Stimulated activated CD4-positive, alpha-beta T cell treated with anti-CD3 and anti-CD28 coated beads, TNF-alpha, amount 100 ng/mL, for 1 hour (primary cell): Measurements from ENCODE around the gene ATOH7.
"Not testable (repeated sequence)": the region's sequence is repeated elsewhere in the genome, so short reads cannot be mapped to it uniquely, and the experiment has no call there.

Experiments used
- DNase-seq, 3 donors: peaks; one replicate each; pipeline ENCODE4 v3.0.0-alpha.2; 2020; ENCODE audit warnings: low read depth in 3 of 3, low spot score in 1 of 3

ATOH7 gene

DNA sequence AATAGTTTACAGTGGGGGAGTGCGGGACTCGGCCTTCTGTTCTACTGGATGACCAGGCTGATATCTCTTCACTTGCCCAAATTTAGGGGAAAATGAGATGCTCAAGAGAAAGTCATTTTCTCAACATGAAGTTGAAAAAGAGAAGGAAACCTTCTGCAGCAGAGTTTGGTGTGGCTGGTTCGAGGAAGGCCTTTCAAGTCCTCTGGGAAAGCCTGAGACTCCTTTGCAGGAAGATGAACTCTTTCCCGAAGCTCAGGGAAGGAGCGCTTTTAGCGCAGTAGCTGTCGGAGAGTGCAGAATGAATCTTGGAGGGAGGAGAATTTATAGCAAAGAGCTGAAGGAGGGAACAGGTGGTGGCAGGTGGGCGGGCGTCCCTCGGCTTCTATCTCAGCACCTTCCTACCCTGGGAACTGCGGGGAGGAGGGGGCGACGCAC is at the start of gene ATOH7:
Gene ATOH7 (minus strand): TSS at position 297 of the 435 bp plus-strand sequence. CDS start 436 bp downstream, outside the sequence.
- DNase-seq = no peak

DNA sequence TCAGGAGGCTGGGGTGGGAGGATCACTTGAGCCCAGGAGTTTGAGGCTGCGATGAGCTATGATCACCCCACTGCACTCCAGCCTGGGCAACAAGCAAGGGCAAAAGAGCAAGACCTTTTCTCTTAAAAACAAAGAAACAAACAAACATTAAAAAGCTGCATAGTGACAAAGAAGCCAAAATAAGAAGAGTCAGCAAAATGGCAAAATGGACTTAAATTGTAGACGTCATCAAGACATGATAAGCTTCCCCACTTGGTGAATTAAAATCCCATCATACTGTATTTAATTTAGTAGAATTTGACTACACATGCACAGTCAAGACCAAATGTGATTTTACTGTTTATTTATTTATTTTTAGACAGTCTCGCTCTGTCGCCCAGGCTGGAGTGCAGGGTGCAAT is 48.8 kb upstream of the ATOH7 start:
- DNase-seq = no peak

DNA sequence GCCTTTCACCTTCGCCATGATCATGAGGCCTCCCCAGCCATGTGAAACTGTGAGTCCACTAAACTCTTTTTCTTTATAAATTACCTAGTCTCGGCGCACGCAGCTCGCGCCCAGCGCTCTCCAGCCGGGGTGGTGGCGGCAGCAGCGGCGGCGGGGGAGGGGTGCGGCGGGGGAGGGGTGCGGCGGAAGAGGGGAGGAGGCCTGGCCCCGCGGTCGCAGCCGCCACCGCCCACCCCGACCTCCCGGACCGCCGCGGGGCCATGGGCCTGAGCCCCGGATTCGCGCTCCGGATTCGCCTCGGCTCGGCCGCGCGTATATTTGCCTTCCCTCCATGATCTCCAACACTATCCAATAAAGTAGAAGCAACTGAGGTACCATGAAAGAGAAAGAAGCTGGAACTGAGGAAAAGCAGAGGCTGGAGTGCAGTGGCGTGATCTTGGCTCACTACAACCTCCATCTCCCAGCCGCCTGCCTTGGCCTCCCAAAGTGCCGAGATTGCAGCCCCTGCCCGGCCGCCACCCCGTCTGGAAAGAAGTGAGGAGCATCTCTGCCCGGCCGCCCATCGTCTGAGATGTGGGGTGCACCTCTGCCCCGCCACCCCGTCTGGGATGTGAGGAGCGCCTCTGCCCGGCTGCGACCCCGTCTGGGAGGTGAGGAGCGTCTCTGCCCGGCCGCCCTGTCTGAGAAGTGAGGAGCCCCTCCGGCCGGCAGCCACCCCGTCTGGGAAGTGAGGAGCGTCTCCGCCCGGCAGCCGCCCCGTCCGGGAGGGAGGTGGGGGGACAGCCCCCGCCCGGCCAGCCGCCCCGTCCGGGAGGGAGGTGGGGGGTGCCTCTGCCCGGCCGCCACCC is 47.2 kb upstream of the ATOH7 start:
- DNase-seq = not testable (repeated sequence)

DNA sequence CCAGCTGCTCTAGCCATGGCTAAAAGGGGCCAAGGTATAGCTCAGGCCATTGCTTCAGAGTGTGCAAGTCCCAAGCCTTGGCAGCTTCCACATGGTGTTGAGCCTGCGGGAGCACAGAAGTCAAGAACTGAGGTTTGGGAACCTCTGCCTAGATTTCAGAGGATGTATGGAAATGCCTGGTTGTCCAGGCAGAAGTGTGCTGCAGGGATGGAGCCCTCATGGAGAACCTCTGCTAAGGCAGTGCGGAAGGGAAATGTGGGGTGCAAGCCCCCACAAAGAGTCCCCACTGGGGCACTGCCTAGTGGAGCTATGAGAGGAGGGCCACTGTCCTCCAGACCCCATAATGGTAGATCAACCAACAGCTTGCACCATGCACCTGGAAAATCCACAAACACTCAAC is 45.9 kb upstream of the ATOH7 start:
- not testable (repeated sequence) for DNase-seq

DNA sequence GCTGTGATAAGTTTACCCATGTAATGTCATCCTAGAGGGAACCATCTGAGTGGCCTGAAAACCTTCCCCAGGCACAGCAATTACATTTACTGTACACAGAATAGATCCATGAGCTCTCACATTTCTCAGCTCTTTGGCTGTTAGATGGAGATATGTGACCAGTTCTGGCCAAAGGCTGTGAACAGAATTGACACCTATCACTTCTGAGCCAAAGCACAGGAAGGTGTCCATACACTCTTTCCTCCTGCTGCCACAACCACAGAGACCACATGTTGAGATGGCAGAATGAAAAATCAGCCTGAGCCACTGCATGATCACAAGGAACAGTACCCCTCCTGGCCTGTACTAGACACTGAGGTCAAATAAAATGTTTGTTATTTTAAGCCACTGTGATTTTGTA is 44.3 kb upstream of the ATOH7 start:
- DNase-seq = no peak

DNA sequence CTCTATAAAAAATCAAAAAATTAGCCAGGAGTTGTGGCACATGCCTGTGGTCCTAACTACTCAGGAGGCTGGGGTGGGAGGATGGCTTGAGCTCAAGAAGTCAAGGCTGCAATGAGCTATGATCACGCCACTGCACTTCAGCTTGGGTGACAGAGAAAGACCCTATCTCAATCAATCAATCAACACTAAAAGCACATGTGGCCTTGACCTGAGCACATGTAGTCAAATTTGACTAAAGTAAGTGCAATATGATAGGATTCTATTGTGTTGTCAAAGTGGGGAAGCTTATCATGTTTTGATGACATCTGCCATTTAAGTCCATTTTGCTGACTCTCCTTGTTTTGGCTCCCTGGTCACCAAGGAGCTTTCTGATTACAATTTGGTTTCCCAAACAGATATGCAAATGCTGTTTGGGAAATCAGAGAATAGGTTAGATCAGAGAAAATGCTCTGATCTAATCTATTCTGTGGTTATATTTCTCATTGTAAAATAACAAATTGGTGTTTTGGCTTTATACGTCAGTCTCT is 43.8 kb upstream of the ATOH7 start:
- DNase-seq = no peak

DNA sequence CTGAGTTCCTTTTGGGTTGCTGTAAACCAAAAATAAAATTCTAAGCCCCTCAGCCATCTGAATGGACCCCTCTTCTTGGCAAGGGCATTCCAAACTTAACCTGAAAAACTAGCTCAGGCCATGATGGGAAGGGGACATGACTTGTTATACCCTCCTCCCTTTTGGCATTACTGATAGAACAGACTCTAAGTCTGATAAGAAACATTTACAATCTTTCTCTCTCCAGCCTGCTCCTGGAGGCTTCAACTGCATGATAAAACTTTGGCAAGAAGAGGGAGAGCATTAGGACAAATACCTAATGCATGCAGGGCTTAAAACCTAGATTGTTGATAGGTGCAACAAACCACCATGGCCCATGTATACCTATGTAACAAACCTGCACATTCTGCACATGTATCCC is 40.9 kb upstream of the ATOH7 start:
- no peak for DNase-seq

DNA sequence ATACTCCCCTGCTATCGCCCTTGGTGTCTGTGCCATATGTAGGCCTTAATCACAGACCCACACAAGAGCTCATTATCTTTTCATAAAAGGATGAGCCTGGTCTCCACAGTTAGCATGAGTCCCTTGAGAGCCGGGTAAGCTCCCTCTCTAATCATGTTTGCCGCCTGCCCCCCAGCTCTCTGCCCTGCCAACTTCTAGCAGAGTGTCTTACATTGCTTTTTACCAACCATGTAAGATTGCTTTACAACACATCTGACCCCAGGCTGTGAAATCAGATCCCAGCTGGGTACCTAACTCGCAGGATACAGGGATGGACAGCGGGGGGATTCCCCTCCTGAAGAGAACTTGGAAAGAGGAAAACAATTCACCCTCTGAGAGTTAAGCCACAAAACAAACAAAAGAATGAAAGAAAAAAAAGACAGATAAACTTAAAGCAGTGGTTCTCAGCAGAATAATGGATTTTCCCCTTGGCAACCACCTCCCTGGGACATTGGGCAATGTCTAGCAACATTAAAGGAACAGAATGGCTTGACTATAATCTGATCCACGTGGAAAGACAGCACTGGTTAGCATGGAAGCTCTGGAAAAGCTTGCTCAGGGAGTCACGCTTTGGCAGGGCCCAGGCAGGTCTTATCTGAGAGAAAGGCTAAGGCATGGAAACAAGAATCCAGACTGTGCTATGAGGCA is 39.4 kb upstream of the ATOH7 start:
- DNase-seq = no peak

DNA sequence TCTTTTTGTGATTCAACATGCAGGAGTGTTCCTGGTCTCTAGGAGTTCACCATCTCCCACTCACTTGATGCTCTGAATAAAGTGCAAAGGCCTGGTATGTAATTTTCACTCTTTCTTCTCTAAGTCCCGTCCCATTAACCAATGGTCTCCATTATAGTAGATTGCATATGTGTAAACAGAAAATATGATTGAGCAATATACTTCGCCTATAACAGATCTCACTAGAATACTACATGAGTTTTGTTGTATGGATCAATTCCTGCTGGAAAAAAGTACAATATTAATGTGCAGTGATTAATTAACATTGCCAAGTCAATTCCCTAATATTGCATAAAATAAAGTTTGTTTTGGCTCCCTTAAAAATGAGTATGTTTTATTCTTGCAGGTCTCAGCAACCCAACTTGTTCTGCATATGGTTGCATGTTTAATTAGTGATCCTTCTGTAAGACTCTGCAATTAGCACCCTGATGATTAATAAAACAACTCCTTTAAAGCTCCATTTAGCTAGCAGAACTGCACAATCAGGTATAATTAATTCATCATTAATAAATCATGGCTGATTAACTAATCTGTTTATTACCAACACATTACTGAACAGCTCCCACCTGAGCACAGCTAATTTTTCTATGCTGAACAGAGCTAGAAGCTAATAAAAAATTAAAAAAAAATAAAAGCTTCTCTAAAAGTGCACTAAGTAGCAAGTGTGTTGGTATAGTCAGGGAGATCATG is 37.8 kb upstream of the ATOH7 start:
- DNase-seq = no peak

DNA sequence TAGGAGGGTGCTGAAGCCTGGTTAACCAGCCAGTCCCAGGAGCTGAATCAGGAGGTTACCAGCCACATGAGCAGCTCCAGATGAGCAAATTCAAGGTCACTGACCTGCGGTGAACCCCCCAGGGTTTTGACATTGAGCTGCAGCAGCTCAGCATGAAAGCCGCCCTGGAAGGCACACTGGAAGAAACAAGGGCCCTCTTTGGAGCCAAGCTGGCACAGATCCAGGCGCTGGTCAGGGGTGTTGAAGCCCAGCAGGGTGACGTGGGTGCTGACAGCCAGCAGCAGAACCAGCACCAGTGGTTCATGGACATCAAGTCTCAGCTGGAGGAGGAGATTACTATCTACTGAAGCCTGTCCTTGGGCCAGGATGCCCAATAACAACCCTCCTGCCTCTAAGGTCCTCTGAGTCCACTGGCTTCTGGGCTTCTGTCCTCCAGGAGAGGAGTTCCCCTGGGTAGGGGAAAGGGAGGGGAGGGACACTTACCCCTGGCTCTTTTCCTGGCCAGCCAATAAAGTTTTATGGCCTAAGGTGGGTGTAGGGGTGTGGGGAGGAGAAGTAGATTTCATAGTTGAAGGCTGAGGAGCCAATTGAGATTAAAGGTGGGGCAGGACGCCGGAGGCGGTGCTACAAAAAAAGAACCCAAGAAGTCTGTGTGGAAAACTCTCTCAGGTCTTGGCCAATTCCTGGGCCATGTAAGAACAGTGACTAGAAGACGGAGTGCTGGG is 29.4 kb upstream of the ATOH7 start:
- DNase-seq = no peak

DNA sequence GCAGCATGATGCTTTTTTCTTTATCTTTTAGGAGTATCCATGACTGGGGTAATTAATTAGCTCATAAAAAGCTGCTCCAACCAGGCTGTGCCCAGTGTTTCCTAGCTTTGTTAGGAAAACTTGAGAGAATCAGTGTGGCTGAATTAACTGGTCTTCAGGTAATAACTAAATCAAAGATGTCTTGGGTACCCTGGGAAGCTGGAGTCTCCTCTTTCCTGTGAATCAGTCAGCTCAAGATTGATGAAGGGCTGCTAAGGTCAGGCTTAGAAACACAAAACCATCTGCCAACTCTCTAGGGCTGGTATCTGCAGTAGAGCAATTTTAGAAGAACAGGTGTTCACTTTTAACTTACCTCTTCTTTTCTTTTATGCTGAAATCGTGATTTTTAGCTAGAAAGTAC is 21.4 kb upstream of the ATOH7 start:
- no peak for DNase-seq

DNA sequence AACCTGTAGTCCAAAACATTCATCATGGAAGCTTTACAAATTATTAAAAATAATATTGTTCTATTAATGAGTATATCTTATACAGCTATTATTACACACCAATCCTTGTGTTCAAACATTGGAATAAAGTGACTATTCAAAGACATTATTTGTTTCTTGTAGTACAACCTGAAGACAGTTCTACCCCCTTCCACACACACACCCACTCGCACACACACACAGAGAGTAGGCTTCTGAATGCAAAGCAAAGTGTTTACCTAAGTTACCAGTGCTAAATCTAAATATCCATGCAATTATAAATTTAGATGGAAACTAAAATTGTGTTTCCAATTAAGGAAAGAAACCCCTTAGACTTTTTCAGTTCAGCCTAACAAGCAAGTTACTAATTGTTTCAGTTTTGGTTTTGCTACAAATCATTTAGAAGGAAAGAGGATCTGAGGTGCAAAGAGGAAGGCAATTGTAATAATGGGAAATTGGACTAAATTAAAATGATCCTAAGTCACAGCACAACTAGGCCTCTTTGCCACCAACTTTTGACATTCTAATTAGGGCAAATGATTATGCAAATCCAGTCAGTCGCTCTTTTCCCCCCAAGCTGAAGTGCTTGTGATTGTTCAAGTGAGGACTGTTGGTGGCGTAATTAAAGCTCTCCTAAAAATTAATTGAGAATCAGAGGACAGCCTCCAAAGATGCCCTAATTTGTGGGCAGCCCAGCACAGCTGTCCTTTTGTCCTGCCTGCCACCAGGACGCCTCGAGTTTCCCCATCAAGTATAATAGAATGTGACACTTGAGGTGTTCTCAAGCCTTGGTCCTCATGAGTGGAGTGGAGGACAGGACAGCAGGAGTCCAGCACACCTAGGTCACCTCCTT is 19.9 kb upstream of the ATOH7 start:
- DNase-seq = no peak

DNA sequence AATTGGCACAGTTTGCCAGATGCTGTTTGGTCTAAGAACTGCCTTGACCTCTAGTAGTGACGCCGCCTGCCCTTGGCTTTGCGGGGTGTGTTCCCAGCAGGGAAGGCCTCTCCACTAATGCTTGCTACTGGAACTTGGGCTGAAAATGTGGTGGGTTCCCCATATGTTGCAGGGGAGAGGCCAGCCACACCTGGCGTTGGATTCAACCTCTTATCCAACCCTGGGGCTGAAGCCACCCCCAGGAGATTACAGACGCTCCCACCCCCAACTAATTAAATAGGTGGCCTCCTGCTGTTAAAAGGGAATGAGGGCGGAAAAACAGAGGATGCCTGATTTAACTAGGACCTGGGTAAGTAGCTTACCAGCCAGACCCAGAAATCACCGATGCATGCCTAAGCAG is 19.2 kb upstream of the ATOH7 start:
- DNase-seq = no peak

DNA sequence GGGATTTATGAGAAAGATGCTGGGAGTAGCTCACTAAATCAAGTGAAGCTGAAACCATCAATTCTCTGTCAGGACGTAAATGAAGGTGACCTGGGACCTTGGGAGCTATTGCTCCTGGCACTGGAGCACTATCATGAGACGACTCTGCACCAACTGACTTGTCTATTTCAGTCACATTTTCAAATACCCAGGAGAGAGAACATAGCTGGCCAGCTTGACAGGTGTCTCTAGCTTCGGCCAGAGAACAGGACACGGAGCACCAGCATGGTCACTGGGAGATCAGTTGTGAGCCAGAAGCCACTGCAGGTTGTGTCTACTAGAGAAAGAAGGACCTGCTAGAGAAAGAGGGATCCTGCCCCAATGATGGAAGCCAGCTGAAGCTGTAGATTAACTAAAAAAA is 17.4 kb upstream of the ATOH7 start:
- no peak for DNase-seq

DNA sequence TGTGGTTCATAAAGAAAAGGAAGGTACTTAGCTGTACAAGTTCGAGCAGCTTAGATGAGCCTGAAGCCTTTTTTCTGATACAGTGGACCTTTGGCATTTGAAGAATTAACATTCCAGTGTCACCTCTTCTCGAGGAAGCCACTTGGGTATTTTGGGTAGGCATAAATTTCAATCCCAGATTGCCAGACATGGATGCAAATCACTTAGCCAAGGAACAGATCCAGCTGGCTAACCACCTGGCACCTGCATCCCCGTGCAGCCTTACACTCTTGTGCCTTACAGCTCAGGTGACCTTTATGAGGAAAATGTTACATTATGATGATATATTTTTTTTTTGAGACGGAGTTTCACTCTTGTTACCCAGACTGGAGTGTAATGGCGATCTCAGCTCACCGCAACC is 16.0 kb upstream of the ATOH7 start:
- no peak for DNase-seq

DNA sequence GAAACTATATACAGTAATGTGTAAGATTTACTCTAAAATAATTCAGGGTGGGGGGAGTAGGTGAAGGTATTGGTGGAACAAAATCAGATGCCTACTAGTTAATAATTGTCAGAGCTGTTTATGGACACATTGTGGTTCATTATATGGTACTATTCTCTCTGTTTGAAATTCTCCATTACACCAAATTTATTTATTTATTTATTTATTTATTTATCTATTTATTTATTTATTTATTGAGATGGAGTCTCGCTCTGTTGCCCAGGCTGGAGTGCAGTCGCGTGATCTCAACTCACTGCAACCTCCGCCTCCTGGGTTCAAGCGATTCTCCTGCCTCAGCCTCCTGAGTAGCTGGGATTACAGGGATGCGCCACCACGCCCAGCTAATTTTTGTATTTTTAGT is 14.5 kb upstream of the ATOH7 start:
- not testable (repeated sequence) for DNase-seq

DNA sequence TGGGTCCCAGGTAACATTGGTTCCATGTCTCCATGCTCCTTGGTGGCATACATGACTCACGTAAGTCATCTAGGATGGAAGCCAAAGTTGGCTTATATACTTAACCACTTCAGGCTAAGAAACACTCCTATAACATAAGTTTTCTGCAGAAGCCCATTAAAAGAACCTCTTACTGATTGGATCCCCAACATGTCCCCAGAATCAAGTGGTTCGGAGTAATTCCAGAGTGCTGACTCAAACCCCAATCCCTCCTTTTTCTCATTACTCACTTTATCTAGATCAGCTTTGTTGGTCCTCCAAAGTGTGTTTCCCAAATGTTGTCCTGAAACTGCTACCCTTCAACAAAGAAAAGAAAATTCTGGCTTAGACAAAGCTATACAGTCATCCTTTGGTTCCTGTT is 10.1 kb upstream of the ATOH7 start:
- DNase-seq = no peak

DNA sequence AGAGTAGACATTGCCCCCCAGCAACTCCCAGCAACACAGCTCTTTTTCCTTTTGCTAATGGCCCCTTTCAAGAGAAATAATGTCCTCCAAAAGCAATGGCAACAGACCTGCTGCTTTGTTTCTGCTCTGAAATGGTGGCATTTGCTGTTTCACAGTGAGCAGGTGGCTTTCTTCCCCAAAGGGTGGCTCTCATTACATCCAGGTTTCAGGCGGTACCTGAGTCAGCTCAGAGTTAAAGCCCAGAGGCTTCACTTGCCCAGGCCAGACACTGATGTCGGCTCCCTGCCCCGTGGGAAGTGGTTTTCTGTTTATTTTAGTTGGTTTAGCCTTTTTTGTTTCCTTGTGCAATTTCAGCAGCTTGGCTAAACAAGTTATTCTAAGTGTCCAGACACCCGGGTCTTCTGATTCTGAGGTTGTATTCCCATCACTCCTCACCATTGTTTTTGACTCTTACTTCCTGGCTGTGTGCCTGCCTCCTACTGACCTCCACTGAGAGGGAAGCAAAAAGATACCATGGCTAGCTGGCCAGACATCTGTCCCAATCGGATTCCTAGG is 7.8 kb upstream of the ATOH7 start:
- no peak for DNase-seq

DNA sequence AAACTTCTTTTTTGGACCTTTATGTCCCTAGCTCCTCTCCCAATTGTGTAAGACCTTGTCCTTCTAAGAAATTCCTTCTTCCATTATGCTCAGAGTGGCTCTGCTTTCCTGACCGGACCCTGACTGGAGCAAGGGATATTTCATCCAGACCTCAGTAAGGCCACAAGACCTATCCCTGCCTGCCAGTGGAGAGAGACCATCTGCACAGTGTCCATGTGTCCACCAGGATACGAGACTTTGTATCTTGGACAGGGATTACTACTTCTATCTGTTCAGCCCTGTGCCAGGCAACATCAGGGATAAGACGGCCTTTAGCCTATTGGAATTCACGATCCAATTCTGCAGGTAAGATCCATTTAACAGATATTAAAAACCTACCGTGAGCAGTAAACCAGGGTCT is 7.2 kb upstream of the ATOH7 start:
- DNase-seq = no peak

DNA sequence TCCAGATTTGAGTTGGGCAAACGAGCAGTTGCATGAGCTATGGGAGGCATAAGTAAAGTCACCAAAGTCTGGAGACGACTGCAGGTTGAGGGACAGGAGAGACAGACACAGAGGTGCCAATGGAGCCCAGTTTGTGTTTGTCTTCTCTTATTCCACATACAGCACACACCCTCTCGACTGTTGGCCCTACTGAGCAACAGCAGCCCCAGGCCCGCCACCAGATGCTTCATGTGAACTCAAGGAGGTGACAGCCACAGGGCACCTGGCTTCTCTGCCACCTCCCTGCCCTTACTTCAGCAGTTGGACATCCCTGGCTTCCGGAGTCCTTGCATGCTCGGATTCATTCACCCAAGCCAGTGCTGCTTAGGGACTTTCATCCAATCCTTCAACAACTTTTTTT is 6.5 kb upstream of the ATOH7 start:
- no peak for DNase-seq
